HCT116 (cell line): ENCODE data around the gene PLXNC1. TPM values are rescaled to one million over a fixed set of nuclear protein-coding genes. Genes with fewer than 3 reads are reported as not detected.

Source experiments
- ATAC-seq: fragments of 200-7000 bp; cut with Tn5 transposase; 2 replicates; pipeline ENCODE4 v1.9.1; 2020; ENCODE audit warnings: mild to moderate bottlenecking, moderate library complexity
- BruUV-seq: library from RNA; stranded (reverse); fragments of 400-500 nt; replicated peaks from 2 replicates; lab custom pipeline; 2021; lab: Mats Ljungman, UMichigan
- CTCF ChIA-PET: fragments of 300-600 bp; sonication (Branson Sonifier 250); formaldehyde crosslinking; loops from one replicate; lab custom pipeline; 2021; ENCODE audit warnings: antibody characterized with exemption; lab: Charles Lee
- POLR2A ChIA-PET: fragments of 300-600, 350-600 bp; sonication (Branson Sonifier 250); formaldehyde crosslinking; loops from one replicate; lab custom pipeline; 2021; ENCODE audit warnings: antibody characterized with exemption; lab: Charles Lee
- RAD21 ChIA-PET, 2 experiments: fragments of 300-600 bp; sonication (Branson Sonifier 250); formaldehyde crosslinking; loops; one replicate each; lab custom pipeline; 2023; ENCODE audit warnings: low total read pairs in 2 of 2; ENCODE audit not compliant: uncharacterized antibody in 2 of 2, unreplicated experiment in 2 of 2, low non-redundant PET in 1 of 2; lab: Charles Lee
- DNase-seq: peaks from one replicate; pipeline ENCODE4 v3.0.0-alpha.2; 2010; ENCODE audit warnings: low read depth, low spot score
- H2AFZ ChIP-seq: fragments of 200-600 bp; shearing (Covaris generic), sonication (generic); 2 replicates; pipeline ENCODE4 v1.6.1; 2017; ENCODE audit warnings: low read depth, mixed run types, mixed read lengths, antibody characterized with exemption, low read length; ENCODE audit not compliant: poor library complexity, severe bottlenecking
- H3K27ac ChIP-seq: 2 replicates; pipeline ENCODE4 v1.5.1; 2012; ENCODE audit warnings: low read depth, low read length
- H3K27me3 ChIP-seq: fragments of 200-600 bp; sonication (generic); 2 replicates; pipeline ENCODE4 v1.6.1; 2016; ENCODE audit warnings: mixed run types, low read length, mixed read lengths; ENCODE audit not compliant: insufficient read depth
- H3K36me3 ChIP-seq, 2 experiments: fragments of 200-500 bp in 1 of 2; fragments of 200-600 bp in 1 of 2; sonication (Bioruptor generic) in 1 of 2; sonication (generic) in 1 of 2; 2 replicates each; pipeline versions ENCODE4 v1.5.1 to v1.6.1; 2014 to 2016; ENCODE audit warnings: low read length in 2 of 2, inconsistent platforms in 1 of 2, mixed read lengths in 1 of 2, mixed run types in 1 of 2; ENCODE audit not compliant: insufficient read depth in 2 of 2, control insufficient read depth in 1 of 2
- H3K4me1 ChIP-seq, 2 experiments: fragments of 200-600 bp in 1 of 2; sonication (generic) in 1 of 2; 2 replicates each; pipeline versions ENCODE4 v1.5.1 to v1.6.1; 2012 to 2017; ENCODE audit warnings: low read length in 2 of 2, inconsistent platforms in 1 of 2, mild to moderate bottlenecking in 1 of 2, mixed read lengths in 1 of 2, mixed run types in 1 of 2, moderate library complexity in 1 of 2; ENCODE audit not compliant: insufficient read depth in 2 of 2, control insufficient read depth in 1 of 2
- H3K4me2 ChIP-seq: fragments of 200-600 bp; sonication (generic); 2 replicates; pipeline ENCODE4 v1.6.1; 2017; ENCODE audit warnings: mixed run types, low read length, mixed read lengths
- H3K4me3 ChIP-seq, 2 experiments: fragments of 200-600 bp in 1 of 2; sonication (generic) in 1 of 2; replicated peaks in 1 of 2; 2 replicates each; pipeline ENCODE4 v1.5.1; 2011 to 2016; ENCODE audit warnings: low read length in 2 of 2, control low read depth in 1 of 2, low read depth in 1 of 2, mild to moderate bottlenecking in 1 of 2, mixed read lengths in 1 of 2, mixed run types in 1 of 2
- H3K79me2 ChIP-seq: fragments of 200-600 bp; sonication (generic); 2 replicates; pipeline ENCODE4 v1.6.1; 2017; ENCODE audit warnings: mild to moderate bottlenecking, mixed run types, low read length, moderate library complexity, mixed read lengths; ENCODE audit not compliant: insufficient read depth
- H3K9ac ChIP-seq: fragments of 200-600 bp; sonication (generic); 2 replicates; pipeline ENCODE4 v1.6.1; 2016; ENCODE audit warnings: low read length, mixed read lengths
- H3K9me2 ChIP-seq: fragments of 200-600 bp; sonication (generic), shearing (Covaris generic); 2 replicates; pipeline ENCODE4 v1.6.1; 2017; ENCODE audit warnings: mixed run types, mild to moderate bottlenecking, moderate library complexity; ENCODE audit not compliant: insufficient read depth
- H3K9me3 ChIP-seq, 2 experiments: fragments of 200-500 bp in 1 of 2; fragments of 200-600 bp in 1 of 2; sonication (Bioruptor generic) in 1 of 2; sonication (generic) in 1 of 2; 2 replicates each; pipeline ENCODE4 v1.6.1; 2014 to 2017; ENCODE audit warnings: low read length in 2 of 2, mixed read lengths in 2 of 2, inconsistent platforms in 1 of 2, low read depth in 1 of 2, mild to moderate bottlenecking in 1 of 2, mixed run types in 1 of 2, moderate library complexity in 1 of 2; ENCODE audit not compliant: control insufficient read depth in 1 of 2, insufficient read depth in 1 of 2
- H4K20me1 ChIP-seq: fragments of 200-600 bp; sonication (generic), shearing (Covaris generic); 2 replicates; pipeline ENCODE4 v1.6.1; 2017; ENCODE audit warnings: mixed run types, mild to moderate bottlenecking, moderate library complexity; ENCODE audit not compliant: insufficient read depth
- CBX3 ChIP-seq: IDR thresholded peaks from 2 replicates; pipeline ENCODE4 v1.6.1; 2012; ENCODE audit warnings: low read depth
- CEBPB ChIP-seq: IDR thresholded peaks from 2 replicates; pipeline ENCODE4 v1.6.1; 2012; ENCODE audit warnings: low read depth
- CTCF ChIP-seq, 3 experiments: fragments of 200-600 bp in 1 of 3; sonication (generic) in 1 of 3; IDR thresholded peaks in 2 of 3; conservative IDR thresholded peaks in 1 of 3; 2 replicates each; pipeline ENCODE4 v1.5.1; 2012 to 2017; ENCODE audit warnings: low read depth in 2 of 3, low read length in 2 of 3, antibody characterized with exemption in 1 of 3, borderline replicate concordance in 1 of 3, control low read depth in 1 of 3, mild to moderate bottlenecking in 1 of 3, mixed read lengths in 1 of 3, mixed run types in 1 of 3, moderate library complexity in 1 of 3; ENCODE audit not compliant: insufficient read depth in 1 of 3
- EGR1 ChIP-seq: IDR thresholded peaks from 2 replicates; pipeline ENCODE4 v1.6.1; 2012; ENCODE audit warnings: low read depth
- EZH2 ChIP-seq: fragments of 200-600 bp; sonication (generic); IDR thresholded peaks from 2 replicates; pipeline ENCODE4 v1.6.1; 2017; ENCODE audit warnings: antibody characterized with exemption, mixed run types
- FOSL1 ChIP-seq: IDR thresholded peaks from 2 replicates; pipeline ENCODE4 v1.6.1; 2012; ENCODE audit warnings: low read depth
- JUND ChIP-seq: IDR thresholded peaks from 2 replicates; pipeline ENCODE4 v1.6.1; 2012
- POLR2A ChIP-seq: IDR thresholded peaks from 2 replicates; pipeline ENCODE4 v1.7.0; 2011; ENCODE audit warnings: borderline replicate concordance; ENCODE audit not compliant: insufficient read depth, insufficient read length; ENCODE audit errors: extremely low read depth
- RAD21 ChIP-seq: IDR thresholded peaks from 2 replicates; pipeline ENCODE4 v1.6.1; 2012; ENCODE audit warnings: low read depth, mild to moderate bottlenecking
- REST ChIP-seq: IDR thresholded peaks from 2 replicates; pipeline ENCODE4 v1.6.1; 2012; ENCODE audit warnings: low read depth
- SP1 ChIP-seq: IDR thresholded peaks from 2 replicates; pipeline ENCODE4 v1.6.1; 2012; ENCODE audit warnings: low read depth
- YY1 ChIP-seq: IDR thresholded peaks from 2 replicates; pipeline ENCODE4 v1.6.1; 2011; ENCODE audit warnings: low read length, low read depth, moderate library complexity, mild to moderate bottlenecking; ENCODE audit not compliant: insufficient replicate concordance; ENCODE audit errors: extremely low read depth
- ZBTB33 ChIP-seq: IDR thresholded peaks from 2 replicates; pipeline ENCODE4 v1.6.1; 2011; ENCODE audit warnings: mild to moderate bottlenecking, low read length, moderate library complexity; ENCODE audit not compliant: insufficient replicate concordance; ENCODE audit errors: extremely low read depth
- ZFX ChIP-seq: fragments of 450-650 bp; IDR thresholded peaks from 2 replicates; pipeline ENCODE4 v1.6.1; 2017
- intact Hi-C: fragments of 100-400 bp; cut with micrococcal nuclease; formaldehyde crosslinking; loops from 2 replicates; pipeline ENCODE4 v1.10.0; 2022
- total RNA-seq: library from RNA; stranded (reverse); gene quantifications from one replicate; pipeline ENCODE4 v1.2.1, GENCODE V29; 2021; ENCODE audit not compliant: unreplicated experiment

PLXNC1 gene
- total RNA-seq, 1 experiment from 2014 or later = 0.25 TPM

GRCh38 chr12:94191811-94192210 is 43.4 kb downstream of the PLXNC1 start (continued):
- no peak for TF ChIP-seq ZBTB33
- TF ChIP-seq EZH2 = no peak
- TF ChIP-seq CBX3 = no peak
- TF ChIP-seq POLR2A = no peak
- TF ChIP-seq REST = no peak
- TF ChIP-seq CEBPB = no peak
- no peak for TF ChIP-seq JUND

- Histone ChIP-seq H3K27ac (no peak overlapping the region), H3K9ac (no peak overlapping the region), H3K4me1 (no peaks in the 10 kb centered on the region), H3K9me2 (no peaks in the 10 kb centered on the region), H3K79me2 (no peaks in the 10 kb centered on the region), H3K4me3 (no peak overlapping the region), H3K4me2 (no peak overlapping the region), H4K20me1 (no peaks in the 10 kb centered on the region), H3K9me3 (no peaks in the 10 kb centered on the region), H2AFZ (no peak overlapping the region), H3K36me3 (no peaks in the 10 kb centered on the region), H3K27me3 (no peaks in the 10 kb centered on the region)
- DNase-seq (no peak), ATAC-seq (no peak)
- CTCF ChIA-PET = no interaction called here
- no TSS peak for BruUV-seq
- POLR2A ChIA-PET = no interaction called here
- no peak for TF ChIP-seq POLR2A
- TF ChIP-seq FOSL1 = no peak
- TF ChIP-seq ZFX = no peak
- no peak for TF ChIP-seq CEBPB
- no peak for TF ChIP-seq EZH2
- TF ChIP-seq YY1 = no peak
- TF ChIP-seq ZBTB33 = no peak
- TF ChIP-seq SP1 = no peak
- no peak for TF ChIP-seq EGR1
- TF ChIP-seq RAD21 = no peak
- TF ChIP-seq CTCF (IDR thresholded peaks at IDR 0.05 in 2 of 3, conservative IDR thresholded peaks at IDR 0.05 in 1 of 3; ENCODE audit: borderline replicate concordance in 1 of 3, insufficient read depth in 1 of 3, low read depth in 2 of 3, low read length in 2 of 3) = no peak
- intact Hi-C loops = no loop called here
- RAD21 ChIA-PET = no interaction called here
Measured at GRCh38 chr12:94192506-94192905, 44.1 kb downstream of the PLXNC1 start.
